K562 (cell line): ENCODE results near the gene NUP133. TPM values are rescaled to one million over a fixed set of nuclear protein-coding genes. Genes with fewer than 3 reads are reported as not detected.

Experiments used
- E2F8 ChIP-seq: fragments of 450-650 bp; IDR thresholded peaks from 2 replicates; pipeline ENCODE4 v1.7.1; 2018; ENCODE audit warnings: mild to moderate bottlenecking, low read depth; ENCODE audit not compliant: partially characterized antibody
- FIP1L1 ChIP-seq: fragments of 200-400 bp; formaldehyde crosslinking; IDR thresholded peaks from 2 replicates; pipeline ENCODE4 v1.6.1; 2018; ENCODE audit warnings: mild to moderate bottlenecking, low read depth, low read length; ENCODE audit not compliant: poor library complexity, severe bottlenecking
- JUNB ChIP-seq: fragments of 450-650 bp; formaldehyde crosslinking; conservative IDR thresholded peaks from 2 replicates; pipeline ENCODE4 v1.4.0; 2020; ENCODE audit warnings: mild to moderate bottlenecking
- LCOR ChIP-seq: sonication (generic); formaldehyde crosslinking; IDR thresholded peaks from 2 replicates; pipeline ENCODE4 v1.8.0; 2022; ENCODE audit warnings: mild to moderate bottlenecking, missing genetic modification reagents
- MTA1 ChIP-seq: fragments of 450-650 bp; IDR thresholded peaks from 2 replicates; pipeline ENCODE4 v1.6.1; 2017; ENCODE audit warnings: borderline replicate concordance
- NCOA6 ChIP-seq: fragments of 450-650 bp; IDR thresholded peaks from 2 replicates; pipeline ENCODE4 v1.6.1; 2017; ENCODE audit warnings: mild to moderate bottlenecking
- PBX2 ChIP-seq, 2 experiments: IDR thresholded peaks in 1 of 2; conservative IDR thresholded peaks in 1 of 2; 2 replicates each; pipeline ENCODE4 v1.6.1; 2016; ENCODE audit warnings: low read depth in 2 of 2, mild to moderate bottlenecking in 1 of 2, missing compliant biosample characterization in 1 of 2, missing genetic modification characterization in 1 of 2, moderate library complexity in 1 of 2
- PCBP1 ChIP-seq: fragments of 200-400 bp; formaldehyde crosslinking; IDR thresholded peaks from 2 replicates; pipeline ENCODE4 v1.6.1; 2018; ENCODE audit warnings: mild to moderate bottlenecking, low read depth, low read length; ENCODE audit not compliant: poor library complexity, severe bottlenecking
- RB1 ChIP-seq: fragments of 450-650 bp; IDR thresholded peaks from 2 replicates; pipeline ENCODE4 v1.6.1; 2017; ENCODE audit warnings: low read depth, mild to moderate bottlenecking
- SAP30 ChIP-seq: fragments of 200-600 bp; sonication (generic); IDR thresholded peaks from 2 replicates; pipeline ENCODE4 v1.6.1; 2012; ENCODE audit warnings: borderline replicate concordance, low read depth, mild to moderate bottlenecking, moderate library complexity, low read length, control low read depth, inconsistent platforms; ENCODE audit not compliant: insufficient read depth, poor library complexity, severe bottlenecking
- STAT5A ChIP-seq: IDR thresholded peaks from 2 replicates; pipeline ENCODE4 v1.6.1; 2012; ENCODE audit warnings: low read length, inconsistent platforms, borderline replicate concordance
- SUPT5H ChIP-seq: fragments of 450-650 bp; IDR thresholded peaks from 2 replicates; pipeline ENCODE4 v1.6.1; 2016
- TEAD2 ChIP-seq: fragments of 450-650 bp; IDR thresholded peaks from 2 replicates; pipeline ENCODE4 v1.6.1; 2016; ENCODE audit warnings: missing genetic modification characterization, control low read depth, missing compliant biosample characterization
- TRIM28 ChIP-seq: fragments of 450-650 bp; IDR thresholded peaks from 2 replicates; pipeline ENCODE4 v1.6.1; 2017
- U2AF2 ChIP-seq: fragments of 200-400 bp; formaldehyde crosslinking; optimal IDR thresholded peaks from 2 replicates; pipeline ENCODE3; 2017; ENCODE audit warnings: low read depth, mild to moderate bottlenecking, low read length
- ZMIZ1 ChIP-seq, 2 experiments: fragments of 150-350 bp in 1 of 2; IDR thresholded peaks; 2 replicates each; pipeline ENCODE4 v1.6.1; 2012 to 2016; ENCODE audit warnings: low read depth in 2 of 2, low read length in 2 of 2, mild to moderate bottlenecking in 1 of 2, moderate library complexity in 1 of 2
- ZNF133 ChIP-seq: fragments of 250-450 bp; sonication (Bioruptor Pico); IDR thresholded peaks from 2 replicates; pipeline ENCODE4 v1.4.0; 2020; ENCODE audit warnings: mild to moderate bottlenecking
- ZNF584 ChIP-seq: fragments of 200-800 bp; sonication (Bioruptor generic); IDR thresholded peaks from 2 replicates; pipeline ENCODE4 v1.6.1; 2016; ENCODE audit warnings: low read depth, mild to moderate bottlenecking, missing genetic modification characterization, missing compliant biosample characterization
- ZNF644 ChIP-seq: fragments of 200-800 bp; sonication (Bioruptor generic); IDR thresholded peaks from 2 replicates; pipeline ENCODE4 v1.6.1; 2016; ENCODE audit warnings: low read depth, missing genetic modification characterization, missing compliant biosample characterization
- polyA plus RNA-seq, 8 experiments: library from polyadenylated mRNA; depleted of rRNA in 4 of 8; stranded (reverse) in 5 of 8; unstranded in 3 of 8; fragments of >200 nt; fragmentation: Nextera tagmentation in 2 of 8; fragmentation: Illumina TruSeq in 1 of 8; extraction: Ambion mirVana in 2 of 8; extraction: Trizol in 1 of 8; gene quantifications; 2 replicates each; pipeline versions ENCODE4 v1.2.1 to v1.2.3, GENCODE V29; 2011 to 2014; ENCODE audit warnings: inconsistent platforms in 1 of 8, missing spikeins in 1 of 8
- total RNA-seq, 7 experiments: library from RNA; depleted of rRNA in 6 of 7; stranded (reverse); fragments of >200 nt in 6 of 7; fragmentation: Illumina TruSeq in 2 of 7; extraction: Trizol in 2 of 7; gene quantifications; 2 replicates each; pipeline versions ENCODE4 v1.2.1 to v1.2.3, GENCODE V29; 2011 to 2021; ENCODE audit warnings: low replicate concordance in 1 of 7

Gene NUP133
- total and polyA plus RNA-seq, 9 of the 15 experiments (the other 6 are each of a cell fraction or from before 2014, with no cell fraction given), result 21.7 to 85.1 (median 61.3) TPM

DNA sequence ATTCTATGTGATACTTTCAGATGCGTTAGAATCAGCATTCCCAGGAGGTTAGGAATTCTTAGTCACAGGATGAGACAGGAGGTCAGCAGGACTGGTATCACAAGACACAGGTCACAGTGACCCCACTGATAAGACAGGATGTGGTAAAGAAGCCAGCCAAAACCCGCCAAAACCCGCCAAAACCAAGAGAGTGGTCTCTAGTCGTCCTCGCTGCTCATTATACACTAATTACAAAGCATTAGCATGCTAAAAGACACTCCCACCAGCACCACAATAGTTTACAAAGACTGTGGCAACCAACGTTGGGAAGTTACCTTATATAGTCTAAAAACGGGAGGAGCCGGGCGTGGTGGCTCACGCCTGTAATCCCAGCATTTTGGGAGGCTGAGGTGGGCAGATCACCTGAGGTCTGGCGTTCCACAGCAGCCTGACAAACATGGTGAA lies 60.3 kb downstream of the NUP133 start (continued):
- TF ChIP-seq PBX2 (CRISPR knock-in tag; IDR thresholded peaks at IDR 0.05; ENCODE audit: low read depth), result no peak
- no peak for TF ChIP-seq PBX2 (tag; conservative IDR thresholded peaks at IDR 0.05; ENCODE audit: low read depth)
- TF ChIP-seq ZNF644 (tag), result no peak
- no peak for TF ChIP-seq ZNF133 (CRISPR knock-in tag)
- no peak for TF ChIP-seq FIP1L1
- TF ChIP-seq ZMIZ1 (IDR thresholded peaks at IDR 0.05; ENCODE audit: low read depth in 2 of 2, low read length in 2 of 2), result no peak
- TF ChIP-seq SUPT5H, result no peak
- TF ChIP-seq STAT5A, result 0 out of 2 replicates have a peak, but pooled peaks have one; percentile 15
- no peak for TF ChIP-seq PCBP1
- no peak; the same call in 1 of the 2 replicates for TF ChIP-seq MTA1
- TF ChIP-seq NCOA6, result no peak
- TF ChIP-seq LCOR (CRISPR knock-in tag), result peak; percentile 86
- TF ChIP-seq E2F8, result peak; percentile 83
- peak; percentile 79; the same call in 1 of the 2 replicates for TF ChIP-seq ZNF584 (CRISPR knock-in tag)
- TF ChIP-seq SAP30, result no peak
- TF ChIP-seq RB1, result peak; percentile 55; the same call in 1 of the 2 replicates
- no peak for TF ChIP-seq TRIM28
- no peak for TF ChIP-seq U2AF2
- no peak for TF ChIP-seq TEAD2 (tag)
- TF ChIP-seq JUNB (CRISPR knock-in tag), result no peak
